ENCODE data around the gene SORCS3. TPM values are rescaled to one million over a fixed set of nuclear protein-coding genes. Genes with fewer than 3 reads are reported as not detected.

Gene SORCS3
- total and polyA plus RNA-seq, 7 donors: 0.15 to 1.1 (median 0.33) TPM; not detected in 2

DNA sequence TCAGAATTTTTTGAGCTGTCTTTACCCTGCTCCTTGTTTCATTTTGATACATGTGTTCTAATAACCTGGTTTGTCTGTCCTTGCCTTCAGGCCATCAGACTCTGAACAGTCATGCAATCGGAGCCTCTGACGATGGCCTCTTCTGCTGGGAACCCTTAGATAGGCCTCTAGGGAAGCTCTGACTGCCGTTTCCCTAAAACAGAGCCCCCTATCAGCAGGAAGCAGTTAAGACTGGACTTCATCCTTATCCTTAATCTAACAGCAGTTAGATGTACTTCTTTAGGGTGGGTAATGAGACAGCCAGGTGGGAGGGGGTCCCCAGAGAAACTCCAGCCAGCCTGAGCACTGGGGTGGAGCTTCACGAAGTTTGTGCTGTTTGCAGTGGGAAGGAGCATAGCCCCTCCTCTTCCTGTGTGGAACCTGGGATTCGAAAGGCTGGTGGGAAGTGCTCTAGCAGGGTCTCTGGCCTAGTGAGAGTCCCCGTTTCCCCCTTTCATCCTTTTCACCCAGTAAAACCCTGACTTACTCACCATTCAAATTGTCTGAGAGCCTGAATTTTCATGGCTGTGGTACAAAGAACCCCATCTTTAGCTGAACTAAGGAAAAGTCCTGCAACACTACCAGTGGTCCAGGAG lies 28.4 kb upstream of the SORCS3 start:
- TF ChIP-seq, protein P1, sequence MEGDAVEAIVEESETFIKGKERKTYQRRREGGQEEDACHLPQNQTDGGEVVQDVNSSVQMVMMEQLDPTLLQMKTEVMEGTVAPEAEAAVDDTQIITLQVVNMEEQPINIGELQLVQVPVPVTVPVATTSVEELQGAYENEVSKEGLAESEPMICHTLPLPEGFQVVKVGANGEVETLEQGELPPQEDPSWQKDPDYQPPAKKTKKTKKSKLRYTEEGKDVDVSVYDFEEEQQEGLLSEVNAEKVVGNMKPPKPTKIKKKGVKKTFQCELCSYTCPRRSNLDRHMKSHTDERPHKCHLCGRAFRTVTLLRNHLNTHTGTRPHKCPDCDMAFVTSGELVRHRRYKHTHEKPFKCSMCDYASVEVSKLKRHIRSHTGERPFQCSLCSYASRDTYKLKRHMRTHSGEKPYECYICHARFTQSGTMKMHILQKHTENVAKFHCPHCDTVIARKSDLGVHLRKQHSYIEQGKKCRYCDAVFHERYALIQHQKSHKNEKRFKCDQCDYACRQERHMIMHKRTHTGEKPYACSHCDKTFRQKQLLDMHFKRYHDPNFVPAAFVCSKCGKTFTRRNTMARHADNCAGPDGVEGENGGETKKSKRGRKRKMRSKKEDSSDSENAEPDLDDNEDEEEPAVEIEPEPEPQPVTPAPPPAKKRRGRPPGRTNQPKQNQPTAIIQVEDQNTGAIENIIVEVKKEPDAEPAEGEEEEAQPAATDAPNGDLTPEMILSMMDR (IDR thresholded peaks at IDR 0.05): no peak
- no peak for TF ChIP-seq EP300 (IDR thresholded peaks at IDR 0.05)
- TF ChIP-seq POLR2AphosphoS5 (IDR thresholded peaks at IDR 0.05): no peak
- no peak for TF ChIP-seq POLR2A (IDR thresholded peaks at IDR 0.05)
- Histone ChIP-seq H3K4me3 (no peak overlapping the region), H3K9me3 (peaks cover 0 to 3% (median 1%) of the 10 kb centered on the region in 4 donors), H3K27ac (no peak overlapping the region), H3K36me3 (no peaks in the 10 kb centered on the region), H3K4me1 (no peaks in the 10 kb centered on the region), H3K27me3 (no peaks in the 10 kb centered on the region)
- WGBS, 2 donors: 51 to 54% methylated on average over 6 of the region's 6 CpGs
- no peak for DNase-seq
- intact Hi-C loops (cut with DNase I): no loop called here

DNA sequence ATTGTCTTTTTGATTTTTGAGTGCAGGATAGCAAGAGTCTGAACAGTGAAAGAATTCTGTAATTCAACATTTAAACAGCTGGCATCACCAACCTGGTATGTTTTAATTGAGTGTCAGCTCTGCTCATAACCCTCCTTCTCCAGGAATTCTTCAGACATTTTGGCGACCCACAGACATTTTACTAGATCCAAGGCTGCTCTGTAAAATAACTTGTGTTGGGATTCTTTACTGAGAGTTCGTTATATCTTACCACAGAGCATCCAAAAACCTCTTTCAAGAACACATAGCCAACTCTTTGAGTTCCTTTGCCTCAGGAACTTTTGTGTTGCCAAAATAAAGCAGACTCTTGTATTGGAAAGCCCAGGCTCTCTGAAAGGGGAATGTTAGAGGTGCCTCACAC lies 27.7 kb upstream of the SORCS3 start:
- no peaks in the 10 kb centered on the region for H3K27me3 ChIP-seq
- H3K27ac ChIP-seq: no peak overlapping the region
- H3K36me3 ChIP-seq: no peaks in the 10 kb centered on the region
- H3K9me3 ChIP-seq: peaks cover 0 to 3% (median under 1%) of the 10 kb centered on the region in 4 donors
- DNase-seq: no peak
- H3K4me1 ChIP-seq: no peaks in the 10 kb centered on the region
- intact Hi-C loops (cut with DNase I): no loop called here
- WGBS, 2 donors: 63 to 86% methylated on average over 2 of the region's 2 CpGs
- TF ChIP-seq EP300 (IDR thresholded peaks at IDR 0.05): no peak
- TF ChIP-seq POLR2A (IDR thresholded peaks at IDR 0.05): no peak
- TF ChIP-seq POLR2AphosphoS5 (IDR thresholded peaks at IDR 0.05): no peak
- TF ChIP-seq, protein P1 (IDR thresholded peaks at IDR 0.05): no peak
- no peak overlapping the region for H3K4me3 ChIP-seq

DNA sequence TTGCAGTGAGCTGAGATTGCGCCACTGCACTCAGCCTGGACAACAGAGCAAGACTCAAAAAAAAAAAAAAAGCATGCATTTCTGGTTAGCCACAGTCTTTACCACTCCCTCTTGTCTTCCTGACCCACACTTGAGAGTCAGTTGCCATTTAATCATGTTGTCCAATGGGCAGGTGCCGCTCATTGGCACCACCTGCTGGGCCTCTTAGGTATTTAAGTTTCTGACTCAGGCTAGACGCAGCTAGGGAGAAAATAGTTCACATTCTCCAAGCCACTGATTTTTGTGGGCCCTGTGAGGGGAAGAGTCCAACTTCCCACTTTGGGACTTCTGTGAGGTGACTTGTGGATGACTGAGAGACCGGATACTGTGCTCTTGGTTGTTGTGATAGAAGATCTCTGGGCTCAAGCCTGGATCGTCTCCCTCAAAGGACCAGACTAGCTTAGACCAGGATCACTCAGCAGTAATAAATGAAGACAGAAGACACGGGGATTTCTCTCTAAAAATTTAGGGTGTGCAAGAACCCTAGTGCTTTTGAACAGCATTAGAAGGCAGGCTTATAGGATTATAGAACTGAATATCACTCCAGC lies 26.8 kb upstream of the SORCS3 start:
- Histone ChIP-seq H3K27ac (no peak overlapping the region), H3K27me3 (no peaks in the 10 kb centered on the region), H3K9me3 (peaks cover 0 to 3% (median 0%) of the 10 kb centered on the region in 4 donors), H3K4me3 (no peak overlapping the region), H3K36me3 (no peaks in the 10 kb centered on the region), H3K4me1 (no peaks in the 10 kb centered on the region)
- TF ChIP-seq POLR2A (IDR thresholded peaks at IDR 0.05) (no peak), POLR2AphosphoS5 (IDR thresholded peaks at IDR 0.05) (no peak), EP300 (IDR thresholded peaks at IDR 0.05) (no peak)
- TF ChIP-seq, protein P1 (IDR thresholded peaks at IDR 0.05): no peak
- intact Hi-C loops (cut with DNase I): no loop called here
- no peak for DNase-seq
- 68 to 76% methylated on average over 6 of the region's 6 CpGs for WGBS, 2 donors

DNA sequence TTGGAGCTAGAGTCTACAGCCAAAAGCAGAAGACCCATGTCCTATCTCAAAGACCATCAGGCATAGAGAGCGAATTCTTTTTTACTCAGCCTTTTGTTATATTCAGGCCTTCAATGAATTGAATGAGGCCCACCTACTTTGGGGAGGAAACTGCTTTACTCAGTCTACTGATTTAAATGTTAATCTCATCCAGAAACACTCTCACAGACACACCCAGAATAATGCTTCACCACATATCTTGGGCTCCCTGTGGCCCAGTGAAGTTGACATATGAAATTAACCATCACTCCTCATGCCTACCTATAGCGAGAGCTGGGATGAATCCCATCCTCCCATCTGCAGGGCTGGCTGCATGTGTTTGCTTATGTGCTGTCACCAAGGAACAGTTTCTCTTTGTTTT lies 26.0 kb upstream of the SORCS3 start:
- intact Hi-C loops (cut with DNase I): no loop called here
- no peaks in the 10 kb centered on the region for H3K36me3 ChIP-seq
- no peaks in the 10 kb centered on the region for H3K4me1 ChIP-seq
- H3K9me3 ChIP-seq: peaks cover 0 to 3% (median 0%) of the 10 kb centered on the region in 4 donors
- no peaks in the 10 kb centered on the region for H3K27me3 ChIP-seq
- TF ChIP-seq, protein P1 (IDR thresholded peaks at IDR 0.05): no peak
- TF ChIP-seq POLR2AphosphoS5 (IDR thresholded peaks at IDR 0.05) (no peak), POLR2A (IDR thresholded peaks at IDR 0.05) (no peak), EP300 (IDR thresholded peaks at IDR 0.05) (no peak)
- no peak overlapping the region for H3K27ac ChIP-seq
- no peak overlapping the region for H3K4me3 ChIP-seq
- DNase-seq: no peak
- 77 to 93% methylated on average over 2 of the region's 2 CpGs for WGBS, 2 donors

All from sigmoid colon (tissue), 7 donors.